LNCAP (cell line): ENCODE results near the gene METTL8.

ENCODE experiments used
- CTCF ChIP-seq: fragments of 450-650 bp; IDR thresholded peaks from 2 replicates; pipeline ENCODE4 v1.5.1; 2017; ENCODE audit warnings: mild to moderate bottlenecking

Gene METTL8

GRCh38 chr2:171365232-171365631 is 68.6 kb downstream of the METTL8 start:
- no peak for TF ChIP-seq CTCF

GRCh38 chr2:171362396-171362795 is 71.4 kb downstream of the METTL8 start:
- TF ChIP-seq CTCF = no peak

GRCh38 chr2:171360905-171361304 is 72.9 kb downstream of the METTL8 start:
- TF ChIP-seq CTCF = no peak

GRCh38 chr2:171348056-171348455 is 85.7 kb downstream of the METTL8 start:
- no peak for TF ChIP-seq CTCF

GRCh38 chr2:171347591-171348032 is 86.2 kb downstream of the METTL8 start:
- TF ChIP-seq CTCF = no peak

- TF ChIP-seq CTCF = no peak
These were observed 86.8 kb downstream of the METTL8 start for GRCh38 chr2:171346723-171347557.

- no peak for TF ChIP-seq CTCF
These were observed 87.6 kb downstream of the METTL8 start for GRCh38 chr2:171345971-171346722.
